Caco-2 (cell line): ENCODE data around the gene TMEM190. TPM values are rescaled to one million over a fixed set of nuclear protein-coding genes. Genes with fewer than 3 reads are reported as not detected.

Experiments used
- BruUV-seq: library from RNA; stranded (reverse); fragments of 400-500 nt; replicated peaks from 2 replicates; lab custom pipeline; 2021; lab: Mats Ljungman, UMichigan
- CTCF ChIA-PET: fragments of 300-600 bp; sonication (Branson Sonifier 250); formaldehyde crosslinking; loops from one replicate; lab custom pipeline; 2022; ENCODE audit warnings: antibody characterized with exemption; lab: Charles Lee
- POLR2A ChIA-PET: fragments of 300-600 bp; sonication (Branson Sonifier 250); formaldehyde crosslinking; loops from one replicate; lab custom pipeline; 2022; ENCODE audit warnings: antibody characterized with exemption; lab: Charles Lee
- DNase-seq, 2 experiments: peaks; one replicate each; pipeline versions ENCODE4 v3.0.0 to v3.0.0-alpha.2; 2020 to 2022
- H3K27me3 ChIP-seq: replicated peaks from 2 replicates; pipeline ENCODE4 v1.6.0; 2011; ENCODE audit warnings: low read length; ENCODE audit not compliant: control insufficient read depth, insufficient read depth
- H3K36me3 ChIP-seq: 2 replicates; pipeline ENCODE4 v1.5.1; 2011; ENCODE audit warnings: low read length; ENCODE audit not compliant: control insufficient read depth, insufficient read depth
- H3K4me1 ChIP-seq: fragments of 250-450 bp; sonication (Bioruptor Pico); 2 replicates; pipeline ENCODE4 v1.5.1; 2020; ENCODE audit warnings: mild to moderate bottlenecking
- H3K4me3 ChIP-seq: 2 replicates; pipeline ENCODE4 v1.5.1; 2011; ENCODE audit warnings: low read depth, mild to moderate bottlenecking, control low read depth, low read length
- H3K9me3 ChIP-seq: fragments of 250-450 bp; sonication (Bioruptor Pico); 2 replicates; pipeline ENCODE4 v1.5.1; 2020; ENCODE audit warnings: mild to moderate bottlenecking, moderate library complexity
- H3K27ac Mint-ChIP-seq: one replicate; pipeline ENCODE4 v1.8.0; 2022; ENCODE audit warnings: mixed read lengths; ENCODE audit not compliant: unreplicated experiment
- H3K27me3 Mint-ChIP-seq: one replicate; pipeline ENCODE4 v1.8.0; 2022; ENCODE audit warnings: mixed read lengths; ENCODE audit not compliant: insufficient read depth, unreplicated experiment
- H3K36me3 Mint-ChIP-seq: one replicate; pipeline ENCODE4 v1.8.0; 2022; ENCODE audit warnings: mild to moderate bottlenecking, mixed read lengths; ENCODE audit not compliant: insufficient read depth, unreplicated experiment
- H3K4me1 Mint-ChIP-seq: one replicate; pipeline ENCODE4 v1.8.0; 2022; ENCODE audit warnings: low read depth, mixed read lengths; ENCODE audit not compliant: unreplicated experiment
- H3K4me3 Mint-ChIP-seq: one replicate; pipeline ENCODE4 v1.8.0; 2022; ENCODE audit warnings: mild to moderate bottlenecking, moderate library complexity, mixed read lengths; ENCODE audit not compliant: unreplicated experiment
- H3K9me3 Mint-ChIP-seq: one replicate; pipeline ENCODE4 v1.8.0; 2022; ENCODE audit warnings: mixed read lengths; ENCODE audit not compliant: unreplicated experiment
- intact Hi-C: fragments of 100-400 bp; cut with micrococcal nuclease; formaldehyde crosslinking; loops from one replicate; pipeline ENCODE4 v1.10.0; 2022; ENCODE audit not compliant: unreplicated experiment
- total RNA-seq: library from RNA; stranded (reverse); gene quantifications from 2 replicates; pipeline ENCODE4 v1.2.3, GENCODE V29; 2022
- TF ChIP-seq, protein P1 (sequence below), 2 experiments: fragments of 200-600 bp in 1 of 2; IDR thresholded peaks; 1 replicate in 1 of 2; 2 replicates in 1 of 2; pipeline versions ENCODE4 v1.5.1 to v1.8.0; 2011 to 2022; ENCODE audit warnings: antibody characterized with exemption in 1 of 2, control low read depth in 1 of 2, inconsistent platforms in 1 of 2, low read depth in 1 of 2, low read length in 1 of 2, mild to moderate bottlenecking in 1 of 2, moderate library complexity in 1 of 2; ENCODE audit not compliant: insufficient read depth in 1 of 2, severe bottlenecking in 1 of 2, unreplicated experiment in 1 of 2

TMEM190 gene
- total RNA-seq, 1 experiment from 2014 or later: not detected

- H3K4me3 Mint-ChIP-seq: peak within 1 kb of the TSS; percentile 80
- H3K36me3 Mint-ChIP-seq: peaks cover 13% of the 10 kb centered on the region
- Histone ChIP-seq H3K4me1 (peaks cover 19% of the 10 kb centered on the region), H3K36me3 (no peaks in the 10 kb centered on the region), H3K9me3 (no peaks in the 10 kb centered on the region), H3K4me3 (peak within 1 kb of the TSS; percentile 64), H3K27me3 (peaks cover 5% of the 10 kb centered on the region)
- intact Hi-C loops: loop anchor here (1.0 kb wide), 1 partner anchor 15 kb away; the partner anchor contains the start of gene KMT5C
- POLR2A ChIA-PET: no interaction called here
- H3K27me3 Mint-ChIP-seq: peaks cover 15% of the 10 kb centered on the region
- DNase-seq: no peak
- no peaks in the 10 kb centered on the region for H3K9me3 Mint-ChIP-seq
- CTCF ChIA-PET: no interaction called here
- H3K27ac Mint-ChIP-seq: no peak within 1 kb of the TSS
- H3K4me1 Mint-ChIP-seq: peaks cover 9% of the 10 kb centered on the region
- BruUV-seq: no TSS peak
- TF ChIP-seq, protein P1, sequence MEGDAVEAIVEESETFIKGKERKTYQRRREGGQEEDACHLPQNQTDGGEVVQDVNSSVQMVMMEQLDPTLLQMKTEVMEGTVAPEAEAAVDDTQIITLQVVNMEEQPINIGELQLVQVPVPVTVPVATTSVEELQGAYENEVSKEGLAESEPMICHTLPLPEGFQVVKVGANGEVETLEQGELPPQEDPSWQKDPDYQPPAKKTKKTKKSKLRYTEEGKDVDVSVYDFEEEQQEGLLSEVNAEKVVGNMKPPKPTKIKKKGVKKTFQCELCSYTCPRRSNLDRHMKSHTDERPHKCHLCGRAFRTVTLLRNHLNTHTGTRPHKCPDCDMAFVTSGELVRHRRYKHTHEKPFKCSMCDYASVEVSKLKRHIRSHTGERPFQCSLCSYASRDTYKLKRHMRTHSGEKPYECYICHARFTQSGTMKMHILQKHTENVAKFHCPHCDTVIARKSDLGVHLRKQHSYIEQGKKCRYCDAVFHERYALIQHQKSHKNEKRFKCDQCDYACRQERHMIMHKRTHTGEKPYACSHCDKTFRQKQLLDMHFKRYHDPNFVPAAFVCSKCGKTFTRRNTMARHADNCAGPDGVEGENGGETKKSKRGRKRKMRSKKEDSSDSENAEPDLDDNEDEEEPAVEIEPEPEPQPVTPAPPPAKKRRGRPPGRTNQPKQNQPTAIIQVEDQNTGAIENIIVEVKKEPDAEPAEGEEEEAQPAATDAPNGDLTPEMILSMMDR (IDR thresholded peaks at IDR 0.05; ENCODE audit: insufficient read depth in 1 of 2, low read depth in 1 of 2, low read length in 1 of 2, severe bottlenecking in 1 of 2, unreplicated experiment in 1 of 2): no peak
Observed at GRCh38 chr19:55354698-55355212, 21.9 kb upstream of the TMEM190 start, which contains the start of gene COX6B2. Gene COX6B2, minus strand, starts transcription at chr19:55354719. Its CDS starts 198 bp downstream, at chr19:55354521.

- H3K36me3 Mint-ChIP-seq: peaks cover 13% of the 10 kb centered on the region
- TF ChIP-seq, protein P1 (IDR thresholded peaks at IDR 0.05; ENCODE audit: insufficient read depth in 1 of 2, low read depth in 1 of 2, low read length in 1 of 2, severe bottlenecking in 1 of 2, unreplicated experiment in 1 of 2): no peak
- BruUV-seq: no TSS peak
- Histone ChIP-seq H3K9me3 (no peaks in the 10 kb centered on the region), H3K4me1 (peaks cover 19% of the 10 kb centered on the region), H3K27me3 (peaks cover 5% of the 10 kb centered on the region), H3K4me3 (no peak overlapping the region), H3K36me3 (no peaks in the 10 kb centered on the region)
- ChIA-PET POLR2A (no interaction called here), CTCF (interaction anchor here (0.6 kb wide), 1 partner anchor 28 kb away, joined by 3 read pairs; the partner anchor contains the start of gene TMEM238)
- no peak overlapping the region for H3K4me3 Mint-ChIP-seq
- peaks cover 15% of the 10 kb centered on the region for H3K27me3 Mint-ChIP-seq
- H3K9me3 Mint-ChIP-seq: no peaks in the 10 kb centered on the region
- DNase-seq: no peak
- intact Hi-C loops: no loop called here
- no peak overlapping the region for H3K27ac Mint-ChIP-seq
- H3K4me1 Mint-ChIP-seq: peaks cover 9% of the 10 kb centered on the region
Observed at GRCh38 chr19:55355213-55355821, 21.3 kb upstream of the TMEM190 start.

- ChIA-PET CTCF (no interaction called here), POLR2A (interaction anchor here (0.6 kb wide), 1 partner anchor 19 kb away, joined by 3 read pairs; no protein-coding TSS in a partner anchor)
- TF ChIP-seq, protein P1 (IDR thresholded peaks at IDR 0.05; ENCODE audit: insufficient read depth in 1 of 2, low read depth in 1 of 2, low read length in 1 of 2, severe bottlenecking in 1 of 2, unreplicated experiment in 1 of 2): no peak
- Histone ChIP-seq H3K27me3 (peaks cover under 1% of the 10 kb centered on the region), H3K4me1 (peaks cover 4% of the 10 kb centered on the region; the same call in 1 of the 2 replicates), H3K9me3 (no peaks in the 10 kb centered on the region), H3K36me3 (no peaks in the 10 kb centered on the region), H3K4me3 (no peak overlapping the region)
- H3K9me3 Mint-ChIP-seq: no peaks in the 10 kb centered on the region
- no peak overlapping the region for H3K27ac Mint-ChIP-seq
- no peak for DNase-seq
- intact Hi-C loops: no loop called here
- H3K4me1 Mint-ChIP-seq: no peaks in the 10 kb centered on the region
- peaks cover 6% of the 10 kb centered on the region for H3K27me3 Mint-ChIP-seq
- peaks cover 6% of the 10 kb centered on the region for H3K36me3 Mint-ChIP-seq
- BruUV-seq: no TSS peak
- H3K4me3 Mint-ChIP-seq: no peak overlapping the region
Observed at GRCh38 chr19:55358493-55358892, 18.1 kb upstream of the TMEM190 start.
